ACC112 (cell line): Measurements from ENCODE around the gene XPO1.

Experiments
- H2AFZ ChIP-seq: fragments of 200-600 bp; sonication (generic); one replicate; pipeline ENCODE4 v1.6.0; 2017; ENCODE audit warnings: antibody characterized with exemption, low read length; ENCODE audit not compliant: unreplicated experiment
- H3K27ac ChIP-seq: fragments of 200-600 bp; sonication (generic); 2 replicates; pipeline ENCODE4 v1.5.1; 2014; ENCODE audit warnings: low read depth, mild to moderate bottlenecking, antibody characterized with exemption, low read length, moderate library complexity
- H3K27me3 ChIP-seq: fragments of 200-600 bp; sonication (generic); 2 replicates; pipeline ENCODE4 v1.6.1; 2014; ENCODE audit warnings: mild to moderate bottlenecking, antibody characterized with exemption, low read length, moderate library complexity, mixed read lengths; ENCODE audit not compliant: insufficient read depth
- H3K36me3 ChIP-seq: fragments of 200-600 bp; sonication (generic); 2 replicates; pipeline ENCODE4 v1.6.1; 2016; ENCODE audit warnings: mild to moderate bottlenecking, antibody characterized with exemption, low read length, moderate library complexity, mixed read lengths; ENCODE audit not compliant: insufficient read depth
- H3K4me1 ChIP-seq: fragments of 200-600 bp; sonication (generic); one replicate; pipeline ENCODE4 v1.6.1; 2016; ENCODE audit warnings: low read length, mixed read lengths; ENCODE audit not compliant: insufficient read depth, unreplicated experiment, control insufficient read depth
- H3K4me3 ChIP-seq: fragments of 200-600 bp; sonication (generic); 2 replicates; pipeline ENCODE4 v1.5.1; 2014; ENCODE audit warnings: mild to moderate bottlenecking, low read depth, low read length
- H3K79me2 ChIP-seq: fragments of 200-600 bp; sonication (generic); one replicate; pipeline ENCODE4 v1.6.0; 2016; ENCODE audit warnings: low read length; ENCODE audit not compliant: control insufficient read depth, unreplicated experiment, insufficient read depth

Gene XPO1

GRCh38 chr2:61432990-61433389, 105.2 kb downstream of the XPO1 start:
- Histone ChIP-seq H3K79me2 (peaks cover 80% of the 10 kb centered on the region), H2AFZ (no peak overlapping the region), H3K27me3 (no peaks in the 10 kb centered on the region), H3K27ac (no peak overlapping the region), H3K36me3 (no peaks in the 10 kb centered on the region), H3K4me1 (peaks cover 8% of the 10 kb centered on the region), H3K4me3 (no peak overlapping the region)

- H3K4me1 ChIP-seq: peaks cover 2% of the 10 kb centered on the region
- H3K36me3 ChIP-seq: no peaks in the 10 kb centered on the region
- no peak overlapping the region for H3K27ac ChIP-seq
- H3K79me2 ChIP-seq: peaks cover 80% of the 10 kb centered on the region
- H2AFZ ChIP-seq: no peak overlapping the region
- H3K4me3 ChIP-seq: no peak overlapping the region
- H3K27me3 ChIP-seq: no peaks in the 10 kb centered on the region
These were observed 106.8 kb downstream of the XPO1 start for GRCh38 chr2:61431345-61431744.
